H1 (cell line): ENCODE results near the gene CD81. TPM values are rescaled to one million over a fixed set of nuclear protein-coding genes. Genes with fewer than 3 reads are reported as not detected.

Experiments
- BCL11A ChIP-seq, 2 experiments: IDR thresholded peaks; one replicate each; pipeline ENCODE4 v1.6.1; 2011; ENCODE audit warnings: low read depth in 2 of 2, low read length in 2 of 2, mild to moderate bottlenecking in 2 of 2
- CHD7 ChIP-seq: fragments of 300-600 bp; sonication (generic); IDR thresholded peaks from 2 replicates; pipeline ENCODE4 v1.7.1; 2012; ENCODE audit warnings: low read length, moderate library complexity, mild to moderate bottlenecking, inconsistent platforms; ENCODE audit not compliant: insufficient replicate concordance
- GABPA ChIP-seq: IDR thresholded peaks from 2 replicates; pipeline ENCODE4 v1.6.1; 2011; ENCODE audit warnings: mild to moderate bottlenecking, low read length, moderate library complexity, borderline replicate concordance; ENCODE audit not compliant: insufficient read depth
- POLR2AphosphoS5 ChIP-seq: IDR thresholded peaks from 2 replicates; pipeline ENCODE4 v1.6.1; 2011; ENCODE audit warnings: low read depth, low read length
- RFX5 ChIP-seq: IDR thresholded peaks from 2 replicates; pipeline ENCODE4 v1.6.1; 2011; ENCODE audit warnings: low read depth, low read length, improper control_type of control experiment, borderline replicate concordance
- SAP30 ChIP-seq: fragments of 300-600 bp; sonication (generic); IDR thresholded peaks from 2 replicates; pipeline ENCODE4 v1.7.1; 2012; ENCODE audit warnings: low read length, moderate library complexity, mild to moderate bottlenecking, inconsistent platforms; ENCODE audit not compliant: insufficient read depth, insufficient replicate concordance
- YY1 ChIP-seq: IDR thresholded peaks from 2 replicates; pipeline ENCODE4 v1.6.1; 2011; ENCODE audit warnings: low read depth, mild to moderate bottlenecking, low read length
- polyA plus RNA-seq, 7 experiments: library from polyadenylated mRNA; depleted of rRNA in 3 of 7; stranded (reverse) in 5 of 7; unstranded in 2 of 7; fragments of >200 nt in 5 of 7; fragments of 200-250 nt in 2 of 7; gene quantifications; 1 replicate in 5 of 7; 2 replicates in 1 of 7; 4 replicates in 1 of 7; pipeline versions ENCODE4 v1.2.1 to v1.2.3, GENCODE V29; 2011 to 2013; ENCODE audit warnings: missing spikeins in 2 of 7, mixed read lengths in 2 of 7
- total RNA-seq: library from RNA; stranded (reverse); fragmentation: NEBNext Ultra II Directional; extraction: Animal tissue kit (Norgen Biotek cat#: 25700); gene quantifications from 2 replicates; pipeline ENCODE4 v1.2.1, GENCODE V29; 2021

Gene CD81
- total and polyA plus RNA-seq, 2 of the 8 experiments (the other 6 are each of a cell fraction or from before 2014, with no cell fraction given), result 238 to 309 TPM

- TF ChIP-seq CHD7 (no peak), GABPA (no peak), YY1 (no peak), BCL11A (IDR thresholded peaks at IDR 0.05; ENCODE audit: low read depth in 2 of 2, low read length in 2 of 2) (no peak), RFX5 (no peak), POLR2AphosphoS5 (no peak), SAP30 (no peak)
Measured at GRCh38 chr11:2394818-2395105, 17.7 kb downstream of the CD81 start (continued).
